Endothelial cell of umbilical vein (primary cell): Measurements from ENCODE around the gene YIPF3. TPM values are rescaled to one million over a fixed set of nuclear protein-coding genes. Genes with fewer than 3 reads are reported as not detected.

ENCODE experiments used
- BruUV-seq: library from RNA; stranded (reverse); fragments of 400-500 nt; replicated peaks from 2 replicates; lab custom pipeline; 2021; lab: Mats Ljungman, UMichigan
- CTCF ChIA-PET: fragments of 300-600, 350-600 bp; sonication (Branson Sonifier 250); formaldehyde crosslinking; loops from one replicate; lab custom pipeline; 2021; ENCODE audit warnings: antibody characterized with exemption, inconsistent platforms; lab: Charles Lee
- POLR2A ChIA-PET: fragments of 300-600, 350-600 bp; sonication (Branson Sonifier 250); formaldehyde crosslinking; loops from one replicate; lab custom pipeline; 2021; ENCODE audit warnings: antibody characterized with exemption, inconsistent platforms; lab: Charles Lee
- DNase-seq: peaks from one replicate; pipeline ENCODE4 v3.0.0-alpha.2; 2011; ENCODE audit warnings: low read depth, low spot score
- FAIRE-seq: peaks from 2 replicates; lab custom pipeline; 2011; peaks lifted over from hg19 to GRCh38; lab: Jason Lieb, UNC
- H2AFZ ChIP-seq: 2 replicates; pipeline ENCODE4 v1.6.0; 2012; ENCODE audit warnings: low read depth, low read length, control low read depth, inconsistent platforms
- H3K27ac ChIP-seq: 2 replicates; pipeline ENCODE4 v1.5.1; 2011; ENCODE audit warnings: low read depth, mild to moderate bottlenecking, control low read depth, low read length, moderate library complexity; ENCODE audit not compliant: insufficient read depth
- H3K27me3 ChIP-seq, 2 experiments: 2 replicates each; pipeline versions ENCODE4 v1.6.0 to v1.6.1; 2011; ENCODE audit warnings: low read length in 2 of 2, mixed read lengths in 1 of 2; ENCODE audit not compliant: control insufficient read depth in 2 of 2, insufficient read depth in 2 of 2
- H3K36me3 ChIP-seq, 2 experiments: 2 replicates in 1 of 2; 3 replicates in 1 of 2; pipeline ENCODE4 v1.5.1; 2011; ENCODE audit warnings: low read length in 2 of 2, mild to moderate bottlenecking in 1 of 2, moderate library complexity in 1 of 2; ENCODE audit not compliant: control insufficient read depth in 2 of 2, insufficient read depth in 2 of 2; ENCODE audit errors: extremely low read depth in 1 of 2
- H3K4me1 ChIP-seq: 3 replicates; pipeline ENCODE4 v1.5.1; 2011; ENCODE audit warnings: mild to moderate bottlenecking, low read length; ENCODE audit not compliant: control insufficient read depth, insufficient read depth; ENCODE audit errors: extremely low read depth
- H3K4me2 ChIP-seq: 2 replicates; pipeline ENCODE4 v1.6.1; 2011; ENCODE audit warnings: low read length, control low read depth, mixed read lengths; ENCODE audit not compliant: insufficient read depth
- H3K4me3 ChIP-seq, 3 experiments: fragments of 200-600 bp in 1 of 3; sonication (generic), shearing (Covaris generic) in 1 of 3; replicated peaks in 1 of 3; 2 replicates each; pipeline ENCODE4 v1.5.1; 2011 to 2016; ENCODE audit warnings: control low read depth in 3 of 3, low read length in 3 of 3, mild to moderate bottlenecking in 2 of 3, inconsistent platforms in 1 of 3, low read depth in 1 of 3, moderate library complexity in 1 of 3; ENCODE audit not compliant: insufficient read depth in 1 of 3
- H3K79me2 ChIP-seq: 2 replicates; pipeline ENCODE4 v1.6.0; 2012; ENCODE audit warnings: low read length, inconsistent platforms; ENCODE audit not compliant: control insufficient read depth, insufficient read depth
- H3K9ac ChIP-seq: replicated peaks from 2 replicates; pipeline ENCODE3; 2011; ENCODE audit warnings: low read length, control low read depth; ENCODE audit not compliant: insufficient read depth; ENCODE audit errors: extremely low read depth
- H3K9me1 ChIP-seq: replicated peaks from 3 replicates; pipeline ENCODE4 v1.6.0; 2011; ENCODE audit warnings: mild to moderate bottlenecking, low read length; ENCODE audit not compliant: control insufficient read depth, insufficient read depth; ENCODE audit errors: extremely low read depth
- H3K9me3 ChIP-seq: replicated peaks from 2 replicates; pipeline ENCODE4 v1.5.1; 2012; ENCODE audit warnings: low read length, inconsistent platforms; ENCODE audit not compliant: control insufficient read depth, insufficient read depth
- H4K20me1 ChIP-seq: replicated peaks from 2 replicates; pipeline ENCODE3; 2011; ENCODE audit warnings: mild to moderate bottlenecking, low read length; ENCODE audit not compliant: control insufficient read depth, insufficient read depth; ENCODE audit errors: extremely low read depth
- CTCF ChIP-seq, 2 donors: IDR thresholded peaks; 1 replicate in 1 of 2; 2 replicates in 1 of 2; pipeline ENCODE4 v1.5.1; 2011; ENCODE audit warnings: low read length in 2 of 2, mild to moderate bottlenecking in 2 of 2, moderate library complexity in 2 of 2, control low read depth in 1 of 2, inconsistent platforms in 1 of 2, low read depth in 1 of 2; ENCODE audit not compliant: insufficient read depth in 1 of 2; ENCODE audit errors: extremely low read depth in 1 of 2
- EZH2 ChIP-seq: IDR thresholded peaks from 2 replicates; pipeline ENCODE4 v1.6.1; 2012; ENCODE audit warnings: borderline replicate concordance, low read depth, mild to moderate bottlenecking, moderate library complexity, low read length, inconsistent platforms; ENCODE audit not compliant: severe bottlenecking
- FOS ChIP-seq: IDR thresholded peaks from 2 replicates; pipeline ENCODE4 v1.6.1; 2011; ENCODE audit warnings: mild to moderate bottlenecking, low read length, moderate library complexity, borderline replicate concordance; ENCODE audit not compliant: insufficient read depth
- GATA2 ChIP-seq: IDR thresholded peaks from 2 replicates; pipeline ENCODE4 v1.7.0; 2011; ENCODE audit warnings: low read depth, mild to moderate bottlenecking, moderate library complexity, mixed read lengths, low read length; ENCODE audit not compliant: insufficient read length, insufficient read depth
- JUN ChIP-seq: IDR thresholded peaks from 2 replicates; pipeline ENCODE4 v1.6.1; 2011; ENCODE audit warnings: borderline replicate concordance, low read depth; ENCODE audit not compliant: insufficient read length, insufficient read depth
- MAX ChIP-seq: IDR thresholded peaks from 2 replicates; pipeline ENCODE4 v1.6.1; 2011; ENCODE audit not compliant: insufficient read depth, insufficient read length
- MYC ChIP-seq: IDR thresholded peaks from one replicate; pipeline ENCODE4 v1.6.1; 2011; ENCODE audit warnings: mild to moderate bottlenecking, low read depth, low read length
- POLR2A ChIP-seq: IDR thresholded peaks from 2 replicates; pipeline ENCODE4 v1.6.1; 2012; ENCODE audit warnings: low read depth, mild to moderate bottlenecking, control low read depth, low read length
- POLR2AphosphoS5 ChIP-seq: IDR thresholded peaks from 2 replicates; pipeline ENCODE4 v1.6.1; 2012; ENCODE audit warnings: low read depth, mild to moderate bottlenecking, control low read depth, low read length, moderate library complexity; ENCODE audit not compliant: insufficient read depth
- dilution Hi-C: fragments of 300-500 bp; cut with MboI; formaldehyde crosslinking; loops from one replicate; pipeline ENCODE4 v1.15.0; 2019; ENCODE audit warnings: low sequenced_read_pairs; ENCODE audit not compliant: extremely low pct_ligation_motif_present
- intact Hi-C: fragments of 100-400 bp; cut with micrococcal nuclease; formaldehyde crosslinking; loops from one replicate; pipeline ENCODE4 v1.10.0; 2022
- polyA plus RNA-seq, 4 experiments: library from polyadenylated mRNA; depleted of rRNA in 3 of 4; stranded (reverse) in 3 of 4; unstranded in 1 of 4; fragments of >200 nt; gene quantifications; 2 replicates each; pipeline versions ENCODE4 v1.2.1 to v1.2.3, GENCODE V29; 2011 to 2012; ENCODE audit warnings: missing spikeins in 1 of 4
- total RNA-seq: library from RNA; stranded (reverse); gene quantifications from 2 replicates; pipeline ENCODE4 v1.2.3, GENCODE V29; 2021

The YIPF3 gene
- total and polyA plus RNA-seq, 2 donors (not counting 3 experiments of a cell fraction or from before 2014, with no cell fraction given) = 119 to 470 TPM

- no peak overlapping the region for H3K4me3 ChIP-seq
- H3K79me2 ChIP-seq = no peaks in the 10 kb centered on the region
- no peaks in the 10 kb centered on the region for H4K20me1 ChIP-seq
- ChIA-PET CTCF (no interaction called here), POLR2A (interaction anchor here (0.6 kb wide), 1 partner anchor 63 kb away, joined by 3 read pairs; no protein-coding TSS in a partner anchor)
- H2AFZ ChIP-seq = no peak overlapping the region
- H3K9me3 ChIP-seq = no peaks in the 10 kb centered on the region
- peaks cover 7 to 21% of the 10 kb centered on the region in 2 experiments for H3K36me3 ChIP-seq
- no peak for TF ChIP-seq JUN
- TF ChIP-seq MAX = no peak
- TF ChIP-seq GATA2 = no peak
- TF ChIP-seq FOS = no peak
- TF ChIP-seq POLR2AphosphoS5 = no peak
- TF ChIP-seq EZH2 = no peak
- no peak for TF ChIP-seq CTCF (IDR thresholded peaks at IDR 0.05; ENCODE audit: extremely low read depth in 1 of 2, insufficient read depth in 1 of 2, low read depth in 1 of 2, low read length in 2 of 2)
- no peak for TF ChIP-seq MYC
- no peak for TF ChIP-seq POLR2A
- no peaks in the 10 kb centered on the region for H3K4me1 ChIP-seq
- H3K9me1 ChIP-seq = no peaks in the 10 kb centered on the region
- FAIRE-seq = no peak
- dilution Hi-C loops (no loop called here), intact Hi-C loops (no loop called here)
- no peaks in the 10 kb centered on the region for H3K27me3 ChIP-seq
- DNase-seq = no peak
- H3K4me2 ChIP-seq = no peak overlapping the region
- no peak overlapping the region for H3K9ac ChIP-seq
- BruUV-seq = no TSS peak
- no peak overlapping the region for H3K27ac ChIP-seq
Measured at GRCh38 chr6:43532201-43532600, 15.5 kb upstream of the YIPF3 start.
